Measurements from ENCODE around the gene PPFIA3. TPM values are rescaled to one million over a fixed set of nuclear protein-coding genes. Genes with fewer than 3 reads are reported as not detected.

PPFIA3 gene
- total and polyA plus RNA-seq, 2 experiments from 2014 or later: 4.4 to 8.2 TPM

- H3K4me2 ChIP-seq: peak overlapping the region; percentile 92
- TF ChIP-seq EZH2 (IDR thresholded peaks at IDR 0.05; ENCODE audit: borderline replicate concordance): no peak
- TF ChIP-seq EZH2phosphoT487 (IDR thresholded peaks at IDR 0.05; ENCODE audit: low read depth, severe bottlenecking, unreplicated experiment): no peak
- TF ChIP-seq CTCF (IDR thresholded peaks at IDR 0.05; ENCODE audit: poor library complexity): no peak
- H3K4me1 ChIP-seq (ENCODE audit: insufficient read depth): peaks cover 18% of the 10 kb centered on the region
- no peaks in the 10 kb centered on the region for H3K9me3 ChIP-seq (ENCODE audit: low read depth)
- H3K79me2 ChIP-seq: peaks cover 54% of the 10 kb centered on the region
- H4K20me1 ChIP-seq (ENCODE audit: insufficient read depth, poor library complexity, severe bottlenecking): peaks cover 49% of the 10 kb centered on the region
- peak overlapping the region; percentile 79 for H2AFZ ChIP-seq
- 3% methylated on average over 14 of the region's 14 CpGs for WGBS (ENCODE audit: low lambda C conversion rate, missing lambda C conversion rate)
- H3K4me3 ChIP-seq: peak overlapping the region; percentile 86
- H3K9me2 ChIP-seq (replicated peaks; ENCODE audit: insufficient read depth): no peaks in the 10 kb centered on the region
- no peaks in the 10 kb centered on the region for H3K27me3 ChIP-seq
- peak overlapping the region; percentile 95 for H3K27ac ChIP-seq
- H3K36me3 ChIP-seq (replicated peaks; ENCODE audit: insufficient read depth, low read depth): no peaks in the 10 kb centered on the region
- DNase-seq (ENCODE audit: low spot score): no peak
Measured at GRCh38 chr19:49085868-49086232, 33.5 kb upstream of the PPFIA3 start.

- Histone ChIP-seq H3K27ac (no peak overlapping the region), H3K4me2 (peak overlapping the region; percentile 92), H3K9me2 (replicated peaks; ENCODE audit: insufficient read depth) (no peaks in the 10 kb centered on the region), H4K20me1 (ENCODE audit: insufficient read depth, poor library complexity, severe bottlenecking) (peaks cover 49% of the 10 kb centered on the region), H3K36me3 (replicated peaks; ENCODE audit: insufficient read depth, low read depth) (no peaks in the 10 kb centered on the region), H3K4me3 (peak overlapping the region; percentile 86), H3K27me3 (no peaks in the 10 kb centered on the region), H3K79me2 (peaks cover 58% of the 10 kb centered on the region), H2AFZ (no peak overlapping the region), H3K4me1 (ENCODE audit: insufficient read depth) (peaks cover 18% of the 10 kb centered on the region), H3K9me3 (ENCODE audit: low read depth) (no peaks in the 10 kb centered on the region)
- WGBS (ENCODE audit: low lambda C conversion rate, missing lambda C conversion rate): 68% methylated on average over 11 of the region's 11 CpGs
- DNase-seq (ENCODE audit: low spot score): no peak
- TF ChIP-seq EZH2 (IDR thresholded peaks at IDR 0.05; ENCODE audit: borderline replicate concordance): no peak
- TF ChIP-seq CTCF (IDR thresholded peaks at IDR 0.05; ENCODE audit: poor library complexity): no peak
- no peak for TF ChIP-seq EZH2phosphoT487 (IDR thresholded peaks at IDR 0.05; ENCODE audit: low read depth, severe bottlenecking, unreplicated experiment)
Measured at GRCh38 chr19:49086296-49086695, 33.0 kb upstream of the PPFIA3 start.

- TF ChIP-seq CTCF (IDR thresholded peaks at IDR 0.05; ENCODE audit: poor library complexity) (no peak), EZH2 (IDR thresholded peaks at IDR 0.05; ENCODE audit: borderline replicate concordance) (no peak), EZH2phosphoT487 (IDR thresholded peaks at IDR 0.05; ENCODE audit: low read depth, severe bottlenecking, unreplicated experiment) (no peak)
- Histone ChIP-seq H3K9me3 (ENCODE audit: low read depth) (no peaks in the 10 kb centered on the region), H3K36me3 (replicated peaks; ENCODE audit: insufficient read depth, low read depth) (no peaks in the 10 kb centered on the region), H3K27me3 (no peaks in the 10 kb centered on the region), H3K4me1 (ENCODE audit: insufficient read depth) (peaks cover 11% of the 10 kb centered on the region), H3K4me3 (no peak overlapping the region), H3K27ac (no peak overlapping the region), H2AFZ (no peak overlapping the region), H3K79me2 (peaks cover 83% of the 10 kb centered on the region), H3K4me2 (no peak overlapping the region), H4K20me1 (ENCODE audit: insufficient read depth, poor library complexity, severe bottlenecking) (peaks cover 63% of the 10 kb centered on the region), H3K9me2 (replicated peaks; ENCODE audit: insufficient read depth) (no peaks in the 10 kb centered on the region)
- WGBS (ENCODE audit: low lambda C conversion rate, missing lambda C conversion rate): 97% methylated on average over 17 of the region's 17 CpGs
- DNase-seq (ENCODE audit: low spot score): no peak
Measured at GRCh38 chr19:49091391-49092038, 27.8 kb upstream of the PPFIA3 start.
